ENCODE measurements around the gene NPL.

NPL gene

GRCh38 chr1:182789138-182790076 is at the start of gene NPL:
Gene NPL (plus strand): TSS chr1:182789773. CDS start chr1:182794372, 4,599 bp downstream.
- in situ Hi-C loops (cut with HindIII; ENCODE audit: low sequenced_read_pairs) = loop anchor here (10.0 kb wide), 1 partner anchor 345 kb away; no protein-coding TSS in a partner anchor

GRCh38 chr1:182740120-182740519 is 49.5 kb upstream of the NPL start:
- in situ Hi-C loops (cut with HindIII; ENCODE audit: low sequenced_read_pairs) = no loop called here

GRCh38 chr1:182742780-182743179 is 46.8 kb upstream of the NPL start:
- in situ Hi-C loops (cut with HindIII; ENCODE audit: low sequenced_read_pairs) = no loop called here

- in situ Hi-C loops (cut with HindIII; ENCODE audit: low sequenced_read_pairs) = no loop called here
Measured at GRCh38 chr1:182752077-182752988, 37.2 kb upstream of the NPL start.

- in situ Hi-C loops (cut with HindIII; ENCODE audit: low sequenced_read_pairs) = no loop called here
Measured at GRCh38 chr1:182754087-182754486, 35.5 kb upstream of the NPL start.

- in situ Hi-C loops (cut with HindIII; ENCODE audit: low sequenced_read_pairs) = no loop called here
Measured at GRCh38 chr1:182754543-182755314, 34.8 kb upstream of the NPL start.

- in situ Hi-C loops (cut with HindIII; ENCODE audit: low sequenced_read_pairs) = no loop called here
Measured at GRCh38 chr1:182755632-182756031, 33.9 kb upstream of the NPL start.

- in situ Hi-C loops (cut with HindIII; ENCODE audit: low sequenced_read_pairs) = no loop called here
Measured at GRCh38 chr1:182756423-182756822, 33.1 kb upstream of the NPL start.

GRCh38 chr1:182761396-182762395 is 27.9 kb upstream of the NPL start:
- in situ Hi-C loops (cut with HindIII; ENCODE audit: low sequenced_read_pairs) = no loop called here

- in situ Hi-C loops (cut with HindIII; ENCODE audit: low sequenced_read_pairs) = no loop called here
Measured at GRCh38 chr1:182762536-182762935, 27.0 kb upstream of the NPL start.

- in situ Hi-C loops (cut with HindIII; ENCODE audit: low sequenced_read_pairs) = no loop called here
Measured at GRCh38 chr1:182764029-182764727, 25.4 kb upstream of the NPL start.

- in situ Hi-C loops (cut with HindIII; ENCODE audit: low sequenced_read_pairs) = no loop called here
Measured at GRCh38 chr1:182765391-182765790, 24.2 kb upstream of the NPL start.

- in situ Hi-C loops (cut with HindIII; ENCODE audit: low sequenced_read_pairs) = no loop called here
Measured at GRCh38 chr1:182766050-182766449, 23.5 kb upstream of the NPL start.

GRCh38 chr1:182766881-182767645 is 22.5 kb upstream of the NPL start:
- in situ Hi-C loops (cut with HindIII; ENCODE audit: low sequenced_read_pairs) = no loop called here

GRCh38 chr1:182768963-182769362 is 20.6 kb upstream of the NPL start:
- in situ Hi-C loops (cut with HindIII; ENCODE audit: low sequenced_read_pairs) = no loop called here

- in situ Hi-C loops (cut with HindIII; ENCODE audit: low sequenced_read_pairs) = no loop called here
Measured at GRCh38 chr1:182770232-182770631, 19.3 kb upstream of the NPL start.

GRCh38 chr1:182771187-182771984 is 18.2 kb upstream of the NPL start:
- in situ Hi-C loops (cut with HindIII; ENCODE audit: low sequenced_read_pairs) = no loop called here

All from DLD1 (cell line).